ENCODE measurements around the gene MAPK8IP1.
"Not testable (repeated sequence)": the region's sequence is repeated elsewhere in the genome, so short reads cannot be mapped to it uniquely, and the experiment has no call there.

The MAPK8IP1 gene

GRCh38 chr11:45885274-45885920, at the start of gene MAPK8IP1:
Gene MAPK8IP1, plus strand, starts transcription at chr11:45885651. Its CDS starts 170 bp downstream, at chr11:45885821.
- no peak for DNase-seq

DNA sequence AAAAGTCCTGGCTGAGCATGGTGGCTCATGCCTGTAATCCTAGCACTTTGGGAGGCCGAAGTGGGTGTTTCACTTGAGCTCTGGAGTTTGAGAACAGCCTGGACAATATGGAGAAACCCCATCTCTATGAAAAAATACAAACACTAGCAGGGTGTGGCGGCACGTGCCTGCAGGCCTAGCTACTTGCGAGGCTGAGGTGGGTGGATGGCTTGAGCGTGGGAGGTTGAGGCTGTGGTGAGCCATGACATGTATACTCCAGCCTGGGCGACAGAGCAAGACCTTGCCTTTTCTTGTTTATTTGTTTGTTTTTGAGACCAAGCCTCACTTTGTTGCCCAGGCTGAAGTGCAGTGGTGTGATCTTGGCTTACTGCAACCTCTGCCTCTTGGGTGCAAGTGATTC, 46.2 kb upstream of the MAPK8IP1 start:
- no peak for DNase-seq

DNA sequence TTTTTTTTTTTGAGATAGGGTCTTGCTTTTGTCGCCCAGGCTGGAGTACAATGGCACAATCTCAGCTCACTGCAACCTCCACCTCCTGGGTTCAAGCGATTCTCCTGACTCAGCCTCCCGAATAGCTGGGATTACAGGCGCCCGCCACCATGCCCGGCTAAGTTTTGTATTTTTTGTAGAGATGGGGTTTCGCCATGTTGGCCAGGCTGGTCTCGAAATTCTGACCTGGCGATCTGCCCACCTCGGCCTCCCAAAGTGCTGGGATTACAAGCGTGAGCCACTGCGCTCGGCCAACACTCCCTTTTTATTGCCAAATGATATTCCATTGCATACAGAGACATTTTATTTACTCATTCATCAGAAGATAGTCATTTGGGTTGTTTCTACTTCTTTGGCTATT, 45.2 kb upstream of the MAPK8IP1 start:
- not testable (repeated sequence) for DNase-seq

- peak; percentile 86 for DNase-seq
Measured at GRCh38 chr11:45843158-45843924, 42.1 kb upstream of the MAPK8IP1 start.

DNA sequence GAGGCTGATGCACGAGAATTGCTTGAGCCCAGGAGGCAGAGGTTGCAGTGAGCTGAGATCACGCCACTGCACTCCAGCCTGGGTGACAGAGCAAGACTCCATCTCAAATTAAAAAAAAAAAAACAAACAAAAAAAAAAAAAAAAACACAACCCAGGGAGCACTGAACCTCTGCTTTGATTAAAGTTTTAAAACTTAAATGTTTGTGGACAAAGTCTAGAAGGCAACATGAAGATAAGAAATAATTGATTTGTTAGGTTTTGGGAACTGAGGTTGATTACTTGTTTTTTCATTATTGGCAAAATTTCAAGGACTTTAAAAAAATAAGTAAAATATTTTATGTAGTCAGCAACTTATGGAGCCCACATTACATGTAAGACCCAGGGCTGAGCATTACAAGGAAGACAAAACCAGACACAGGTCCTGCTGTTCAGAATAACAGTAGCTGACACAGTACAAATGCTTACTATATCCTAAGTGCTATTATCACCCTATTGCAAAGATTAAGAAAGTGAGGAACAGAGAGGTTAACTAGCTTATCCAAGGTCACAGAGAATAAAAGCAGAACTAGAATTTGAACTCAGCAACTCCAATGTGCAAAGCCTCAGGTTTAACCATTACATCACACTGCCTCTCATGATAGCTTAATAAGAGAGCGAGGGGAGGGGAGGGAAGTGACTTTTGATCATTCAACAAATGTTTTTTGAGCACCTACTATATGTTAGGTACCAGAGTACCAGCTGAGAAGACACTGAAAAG, 40.5 kb upstream of the MAPK8IP1 start:
- DNase-seq = no peak

DNA sequence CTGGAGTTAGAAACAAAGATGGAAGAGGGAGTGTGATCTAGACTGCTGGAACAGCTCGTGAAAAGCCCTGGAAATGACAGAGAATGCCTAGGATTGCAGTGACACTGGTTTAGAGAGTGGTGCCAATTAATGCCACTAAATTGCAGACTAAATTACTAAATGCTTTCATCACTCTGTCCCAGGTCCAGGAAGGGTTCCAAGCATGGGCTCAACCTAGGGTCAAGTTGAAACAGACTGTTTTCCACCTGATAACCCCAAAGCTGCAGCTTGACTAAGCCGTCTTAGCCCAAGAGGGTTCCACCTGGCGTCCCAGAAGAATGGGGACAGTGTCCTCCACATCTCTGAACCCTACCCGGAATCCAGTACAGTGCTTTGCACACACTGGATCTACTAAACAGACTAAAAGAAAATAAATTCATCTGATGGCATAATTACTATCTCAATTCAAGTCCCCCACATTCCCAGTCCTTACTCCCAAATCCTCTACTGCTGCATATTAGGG, 39.2 kb upstream of the MAPK8IP1 start:
- DNase-seq = no peak

DNA sequence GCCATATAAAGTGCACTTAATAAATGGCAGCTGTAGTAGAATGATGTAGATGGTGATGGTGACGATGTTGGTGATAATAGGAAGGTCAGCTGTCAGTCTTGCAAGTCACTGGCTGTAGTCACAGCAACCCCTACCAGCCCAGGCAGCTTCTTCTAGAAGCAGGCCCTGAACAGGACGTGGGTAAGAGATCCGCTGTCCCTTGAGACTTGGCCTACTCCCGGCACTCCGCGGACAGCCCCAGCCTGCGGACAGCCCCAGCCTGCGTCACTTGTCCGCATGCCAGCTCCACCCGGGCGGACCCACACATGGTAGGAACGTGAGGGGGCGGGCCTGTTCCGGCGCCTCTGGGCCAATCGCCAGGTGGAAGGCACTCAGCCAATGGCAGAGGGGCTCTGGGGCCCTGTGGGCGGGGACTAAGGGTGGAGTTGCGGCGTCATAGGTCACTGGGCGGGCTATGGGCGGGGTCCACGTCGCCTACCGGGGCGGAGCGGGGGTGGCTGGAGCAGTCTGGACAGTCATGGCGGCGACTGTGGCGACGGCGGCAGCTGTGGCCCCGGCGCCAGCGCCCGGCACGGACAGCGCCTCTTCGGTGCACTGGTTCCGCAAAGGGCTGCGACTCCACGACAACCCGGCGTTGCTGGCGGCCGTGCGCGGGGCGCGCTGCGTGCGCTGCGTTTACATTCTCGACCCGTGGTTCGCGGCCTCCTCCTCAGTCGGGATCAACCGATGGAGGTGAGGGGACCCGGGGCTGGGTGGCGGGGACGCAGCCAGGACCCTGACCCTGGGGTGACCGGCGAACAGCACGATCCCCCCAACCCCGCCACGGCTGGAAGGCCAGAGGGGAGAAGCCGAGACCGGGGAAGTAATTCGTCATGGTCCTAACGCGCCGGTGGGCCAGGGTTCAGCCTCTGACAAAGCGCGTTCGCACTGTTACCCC, 38.2 kb upstream of the MAPK8IP1 start, which contains the start of gene CRY2:
CRY2 (plus strand) TSS at position 502 of the 937 bp plus-strand sequence; CDS start at position 518, 16 bp downstream.
- peak; percentile 94 for DNase-seq

DNA sequence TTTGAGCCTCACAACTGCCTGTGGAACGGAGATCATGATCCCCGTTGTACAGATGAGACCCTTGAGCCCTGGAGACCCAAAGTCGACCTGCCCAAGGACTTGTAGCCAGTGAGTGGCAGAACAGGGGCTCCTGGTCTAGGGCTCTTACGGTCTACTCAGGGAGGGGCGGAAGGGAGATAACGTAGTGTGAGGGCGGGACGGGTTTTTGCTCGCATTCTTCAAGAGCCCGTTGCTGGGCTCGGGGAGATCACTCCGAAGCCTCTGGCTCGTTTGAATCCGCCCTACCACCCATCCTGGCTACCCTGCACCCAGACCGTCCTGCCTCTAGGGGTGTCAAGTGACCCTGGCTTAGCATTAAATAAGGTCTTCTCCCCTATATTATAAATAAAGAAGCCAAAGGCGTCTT, 37.5 kb upstream of the MAPK8IP1 start:
- DNase-seq = no peak

- no peak for DNase-seq
Measured at GRCh38 chr11:45848654-45849081, 36.8 kb upstream of the MAPK8IP1 start.

- DNase-seq = no peak
Measured at GRCh38 chr11:45850446-45850845, 35.0 kb upstream of the MAPK8IP1 start.

- no peak for DNase-seq
Measured at GRCh38 chr11:45851228-45851627, 34.2 kb upstream of the MAPK8IP1 start.

- no peak for DNase-seq
Measured at GRCh38 chr11:45852018-45852711, 33.3 kb upstream of the MAPK8IP1 start.

- no peak for DNase-seq
Measured at GRCh38 chr11:45852712-45853101, 32.7 kb upstream of the MAPK8IP1 start.

GRCh38 chr11:45853332-45854219, 31.9 kb upstream of the MAPK8IP1 start:
- no peak for DNase-seq

DNA sequence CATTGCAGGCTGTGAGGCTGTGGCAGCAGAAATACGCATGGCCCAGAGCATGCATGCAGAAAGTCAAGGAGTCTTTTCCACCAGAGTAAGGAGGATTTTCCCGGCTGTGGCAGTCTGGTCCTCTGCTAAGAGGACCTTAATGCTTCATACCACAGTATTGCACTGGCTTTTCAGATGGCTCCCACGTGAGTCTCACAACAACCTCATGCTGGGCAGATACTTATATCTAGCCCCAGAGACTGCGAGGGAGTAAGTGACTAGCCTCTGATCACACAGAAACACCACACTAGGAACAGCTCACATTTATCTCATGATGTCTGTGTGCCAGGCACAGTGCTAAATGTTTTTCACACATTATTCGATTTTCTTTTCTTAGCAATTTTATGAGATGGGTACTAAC, 30.1 kb upstream of the MAPK8IP1 start:
- DNase-seq = no peak

GRCh38 chr11:45856044-45856468, 29.4 kb upstream of the MAPK8IP1 start:
- no peak for DNase-seq

GRCh38 chr11:45857961-45858474, 27.4 kb upstream of the MAPK8IP1 start:
- peak; percentile 13 for DNase-seq

DNA sequence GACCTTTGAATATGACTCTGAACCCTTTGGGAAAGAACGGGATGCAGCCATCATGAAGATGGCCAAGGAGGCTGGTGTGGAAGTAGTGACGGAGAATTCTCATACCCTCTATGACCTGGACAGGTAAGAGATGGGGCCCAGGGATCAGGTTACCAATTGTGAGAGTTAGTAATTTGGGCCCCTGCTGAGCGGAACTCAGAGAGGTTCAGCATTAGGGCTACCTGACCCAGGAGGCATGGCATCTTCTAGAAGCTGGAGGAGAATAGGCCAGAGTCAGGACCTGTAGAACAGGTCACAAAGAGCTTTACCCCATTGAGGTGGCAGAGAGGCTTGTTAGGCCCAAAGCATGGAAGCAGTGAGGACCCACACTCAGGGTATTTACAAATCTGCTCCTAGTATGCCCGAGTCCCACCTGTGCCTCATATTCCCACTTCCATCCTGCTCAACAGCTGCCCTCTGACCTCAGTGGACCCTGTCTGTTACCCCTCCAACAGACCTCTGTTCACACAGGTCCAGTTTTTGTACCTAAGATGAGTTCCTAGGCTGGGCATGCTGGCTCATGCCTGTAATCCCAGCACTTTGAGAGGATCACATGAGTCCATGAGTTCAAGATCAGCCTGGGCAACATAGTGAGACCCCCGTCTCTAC, 26.6 kb upstream of the MAPK8IP1 start:
- DNase-seq = no peak

- DNase-seq = peak; percentile 76
Measured at GRCh38 chr11:45859661-45860140, 25.8 kb upstream of the MAPK8IP1 start.

Measured in DMS153 (cell line).